Dendritic cell treated with granulocyte-macrophage colony-stimulating factor and Interleukin-4, amounts not matched to agents 40 ng/mL and 50 ng/mL, for 4 days (primary cell): ENCODE data around the gene TRAF3.
A peak's percentile ranks its signal among the peaks of the same experiment; 100 is the strongest.
"Not testable (repeated sequence)": the region's sequence is repeated elsewhere in the genome, so short reads cannot be mapped to it uniquely, and the experiment has no call there.

ENCODE experiments used
- H3K27ac Mint-ChIP-seq: one replicate; pipeline ENCODE4 v1.8.0; 2022; ENCODE audit warnings: mild to moderate bottlenecking, mixed read lengths
- H3K27me3 Mint-ChIP-seq: one replicate; pipeline ENCODE4 v1.8.0; 2022; ENCODE audit warnings: mild to moderate bottlenecking, mixed read lengths
- H3K36me3 Mint-ChIP-seq: one replicate; pipeline ENCODE4 v1.8.0; 2022; ENCODE audit warnings: low read depth, mixed read lengths
- H3K4me1 Mint-ChIP-seq: one replicate; pipeline ENCODE4 v1.8.0; 2022; ENCODE audit warnings: low read depth, mixed read lengths
- H3K4me3 Mint-ChIP-seq: one replicate; pipeline ENCODE4 v1.8.0; 2022; ENCODE audit warnings: mild to moderate bottlenecking, moderate library complexity, mixed read lengths
- H3K9me3 Mint-ChIP-seq: one replicate; pipeline ENCODE4 v1.8.0; 2022; ENCODE audit warnings: mixed read lengths
- intact Hi-C: fragments of 100-400 bp; cut with micrococcal nuclease; formaldehyde crosslinking; loops from one replicate; pipeline ENCODE4 v1.15.0; 2022

The TRAF3 gene

GRCh38 chr14:102829016-102829548, 51.8 kb downstream of the TRAF3 start:
- no peaks in the 10 kb centered on the region for H3K9me3 Mint-ChIP-seq
- intact Hi-C loops: no loop called here
- H3K4me3 Mint-ChIP-seq: no peak overlapping the region
- no peaks in the 10 kb centered on the region for H3K27me3 Mint-ChIP-seq
- H3K36me3 Mint-ChIP-seq: peaks cover 67% of the 10 kb centered on the region
- no peak overlapping the region for H3K27ac Mint-ChIP-seq
- peaks cover 40% of the 10 kb centered on the region for H3K4me1 Mint-ChIP-seq

GRCh38 chr14:102830474-102831045, 53.3 kb downstream of the TRAF3 start:
- intact Hi-C loops: no loop called here

GRCh38 chr14:102831163-102831804, 54.0 kb downstream of the TRAF3 start:
- H3K4me1 Mint-ChIP-seq: peaks cover 23% of the 10 kb centered on the region
- H3K27ac Mint-ChIP-seq: peak overlapping the region; percentile 47
- no peaks in the 10 kb centered on the region for H3K9me3 Mint-ChIP-seq
- intact Hi-C loops: no loop called here
- peaks cover 68% of the 10 kb centered on the region for H3K36me3 Mint-ChIP-seq
- H3K4me3 Mint-ChIP-seq: no peak overlapping the region
- H3K27me3 Mint-ChIP-seq: no peaks in the 10 kb centered on the region

More at GRCh38 chr14:102830474-102831045, 53.3 kb downstream of the TRAF3 start:
- peaks cover 73% of the 10 kb centered on the region for H3K36me3 Mint-ChIP-seq
- no peaks in the 10 kb centered on the region for H3K27me3 Mint-ChIP-seq
- H3K4me1 Mint-ChIP-seq: peaks cover 30% of the 10 kb centered on the region
- H3K4me3 Mint-ChIP-seq: no peak overlapping the region
- no peak overlapping the region for H3K27ac Mint-ChIP-seq
- H3K9me3 Mint-ChIP-seq: no peaks in the 10 kb centered on the region

- Mint-ChIP-seq H3K27me3 (no peaks in the 10 kb centered on the region), H3K9me3 (no peaks in the 10 kb centered on the region), H3K4me3 (no peak overlapping the region), H3K4me1 (peaks cover 19% of the 10 kb centered on the region), H3K27ac (no peak overlapping the region), H3K36me3 (peaks cover 71% of the 10 kb centered on the region)
- intact Hi-C loops: no loop called here
These were observed 56.1 kb downstream of the TRAF3 start for GRCh38 chr14:102833341-102833740.

- H3K9me3 Mint-ChIP-seq: no peaks in the 10 kb centered on the region
- H3K36me3 Mint-ChIP-seq: peaks cover 72% of the 10 kb centered on the region
- intact Hi-C loops: no loop called here
- no peak overlapping the region for H3K27ac Mint-ChIP-seq
- H3K4me3 Mint-ChIP-seq: no peak overlapping the region
- peaks cover 23% of the 10 kb centered on the region for H3K4me1 Mint-ChIP-seq
- H3K27me3 Mint-ChIP-seq: no peaks in the 10 kb centered on the region
These were observed 56.7 kb downstream of the TRAF3 start for GRCh38 chr14:102833991-102834390.

GRCh38 chr14:102835959-102836358, 58.7 kb downstream of the TRAF3 start:
- H3K9me3 Mint-ChIP-seq: no peaks in the 10 kb centered on the region
- peaks cover 64% of the 10 kb centered on the region for H3K36me3 Mint-ChIP-seq
- H3K27ac Mint-ChIP-seq: no peak overlapping the region
- H3K4me1 Mint-ChIP-seq: peaks cover 25% of the 10 kb centered on the region
- H3K27me3 Mint-ChIP-seq: no peaks in the 10 kb centered on the region
- intact Hi-C loops: no loop called here
- no peak overlapping the region for H3K4me3 Mint-ChIP-seq

GRCh38 chr14:102837120-102837519, 59.9 kb downstream of the TRAF3 start:
- H3K27me3 Mint-ChIP-seq, H3K9me3 Mint-ChIP-seq, H3K4me3 Mint-ChIP-seq, intact Hi-C loops, H3K27ac Mint-ChIP-seq: not testable (repeated sequence)
- H3K4me1 Mint-ChIP-seq: peaks cover 24% of the 10 kb centered on the region
- peaks cover 55% of the 10 kb centered on the region for H3K36me3 Mint-ChIP-seq

- no peaks in the 10 kb centered on the region for H3K9me3 Mint-ChIP-seq
- H3K27me3 Mint-ChIP-seq: no peaks in the 10 kb centered on the region
- peaks cover 18% of the 10 kb centered on the region for H3K4me1 Mint-ChIP-seq
- no peak overlapping the region for H3K4me3 Mint-ChIP-seq
- H3K27ac Mint-ChIP-seq: no peak overlapping the region
- peaks cover 46% of the 10 kb centered on the region for H3K36me3 Mint-ChIP-seq
- intact Hi-C loops: no loop called here
These were observed 61.3 kb downstream of the TRAF3 start for GRCh38 chr14:102838501-102838900.

- Mint-ChIP-seq H3K4me1 (peaks cover 18% of the 10 kb centered on the region), H3K4me3 (no peak overlapping the region), H3K27me3 (no peaks in the 10 kb centered on the region), H3K27ac (no peak overlapping the region), H3K36me3 (peaks cover 32% of the 10 kb centered on the region), H3K9me3 (no peaks in the 10 kb centered on the region)
- intact Hi-C loops: no loop called here
These were observed 62.9 kb downstream of the TRAF3 start for GRCh38 chr14:102840115-102840514.

GRCh38 chr14:102840771-102841528, 63.7 kb downstream of the TRAF3 start:
- peak overlapping the region; percentile 73 for H3K27ac Mint-ChIP-seq
- H3K4me3 Mint-ChIP-seq: no peak overlapping the region
- H3K36me3 Mint-ChIP-seq: peaks cover 27% of the 10 kb centered on the region
- peaks cover 18% of the 10 kb centered on the region for H3K4me1 Mint-ChIP-seq
- intact Hi-C loops: no loop called here
- H3K27me3 Mint-ChIP-seq: no peaks in the 10 kb centered on the region
- no peaks in the 10 kb centered on the region for H3K9me3 Mint-ChIP-seq

GRCh38 chr14:102848830-102849525, 71.7 kb downstream of the TRAF3 start:
- intact Hi-C loops: no loop called here
- Mint-ChIP-seq H3K4me1 (peaks cover 32% of the 10 kb centered on the region), H3K4me3 (no peak overlapping the region), H3K9me3 (no peaks in the 10 kb centered on the region), H3K27me3 (no peaks in the 10 kb centered on the region), H3K36me3 (peaks cover 24% of the 10 kb centered on the region), H3K27ac (peak overlapping the region; percentile 83)

GRCh38 chr14:102849526-102850379, 72.5 kb downstream of the TRAF3 start:
- H3K4me1 Mint-ChIP-seq: peaks cover 36% of the 10 kb centered on the region
- H3K27me3 Mint-ChIP-seq: no peaks in the 10 kb centered on the region
- H3K27ac Mint-ChIP-seq: peak overlapping the region; percentile 83
- no peaks in the 10 kb centered on the region for H3K9me3 Mint-ChIP-seq
- H3K36me3 Mint-ChIP-seq: peaks cover 25% of the 10 kb centered on the region
- H3K4me3 Mint-ChIP-seq: peak overlapping the region; percentile 52
- intact Hi-C loops: no loop called here

GRCh38 chr14:102853648-102854047, 76.4 kb downstream of the TRAF3 start:
- peak overlapping the region; percentile 41 for H3K27ac Mint-ChIP-seq
- peaks cover 28% of the 10 kb centered on the region for H3K36me3 Mint-ChIP-seq
- H3K4me3 Mint-ChIP-seq: no peak overlapping the region
- intact Hi-C loops: no loop called here
- H3K9me3 Mint-ChIP-seq: no peaks in the 10 kb centered on the region
- peaks cover 33% of the 10 kb centered on the region for H3K4me1 Mint-ChIP-seq
- no peaks in the 10 kb centered on the region for H3K27me3 Mint-ChIP-seq
